Liver (tissue), 9 donors: ENCODE data around the gene CDC27. TPM values are rescaled to one million over a fixed set of nuclear protein-coding genes. Genes with fewer than 3 reads are reported as not detected.

Experiments
- DNase-seq: peaks from one replicate; pipeline ENCODE4 v3.0.0-alpha.2; 2017; ENCODE audit warnings: low spot score
- H3K27ac ChIP-seq, 2 donors: one replicate each; pipeline ENCODE4 v1.7.0; 2013; ENCODE audit warnings: inconsistent platforms in 2 of 2, low read length in 2 of 2, control low read depth in 1 of 2, low read depth in 1 of 2, mild to moderate bottlenecking in 1 of 2
- H3K27me3 ChIP-seq, 4 donors: one replicate each; pipeline versions ENCODE4 v1.6.1 to v1.7.0; 2013; ENCODE audit warnings: low read length in 3 of 4, inconsistent platforms in 1 of 4, mild to moderate bottlenecking in 1 of 4, moderate library complexity in 1 of 4; ENCODE audit not compliant: control insufficient read depth in 4 of 4, insufficient read depth in 4 of 4
- H3K36me3 ChIP-seq, 4 donors: one replicate each; pipeline versions ENCODE4 v1.6.1 to v1.7.0; 2013; ENCODE audit warnings: low read length in 3 of 4, mild to moderate bottlenecking in 3 of 4, low read depth in 1 of 4, moderate library complexity in 1 of 4; ENCODE audit not compliant: control insufficient read depth in 4 of 4, insufficient read depth in 3 of 4
- H3K4me1 ChIP-seq, 4 donors: one replicate each; pipeline versions ENCODE4 v1.6.1 to v1.7.0; 2013; ENCODE audit warnings: low read length in 3 of 4, mild to moderate bottlenecking in 3 of 4, moderate library complexity in 1 of 4; ENCODE audit not compliant: control insufficient read depth in 4 of 4, insufficient read depth in 4 of 4
- H3K4me3 ChIP-seq, 3 donors: one replicate each; pipeline versions ENCODE4 v1.6.1 to v1.7.0; 2013; ENCODE audit warnings: low read length in 3 of 3, control low read depth in 1 of 3, low read depth in 1 of 3, mild to moderate bottlenecking in 1 of 3
- H3K9ac ChIP-seq, 2 donors: one replicate each; pipeline ENCODE4 v1.7.0; 2013; ENCODE audit warnings: low read length in 2 of 2, mild to moderate bottlenecking in 2 of 2, moderate library complexity in 2 of 2, control low read depth in 1 of 2, low read depth in 1 of 2
- H3K9me3 ChIP-seq, 4 donors: one replicate each; pipeline versions ENCODE4 v1.6.1 to v1.7.0; 2013; ENCODE audit warnings: low read length in 3 of 4; ENCODE audit not compliant: control insufficient read depth in 4 of 4
- EGR1 ChIP-seq, 2 donors: IDR thresholded peaks; 2 replicates each; pipeline ENCODE4 v1.6.1; 2016 to 2018; ENCODE audit warnings: antibody characterized with exemption in 2 of 2, low read depth in 2 of 2
- FOXA1 ChIP-seq: IDR thresholded peaks from 2 replicates; pipeline ENCODE4 v1.6.1; 2016; ENCODE audit warnings: antibody characterized with exemption
- FOXA2 ChIP-seq: IDR thresholded peaks from 2 replicates; pipeline ENCODE4 v1.6.1; 2016; ENCODE audit warnings: antibody characterized with exemption
- GABPA ChIP-seq, 2 donors: IDR thresholded peaks in 1 of 2; conservative IDR thresholded peaks in 1 of 2; 2 replicates each; pipeline ENCODE4 v1.6.1; 2016; ENCODE audit warnings: antibody characterized with exemption in 2 of 2, mild to moderate bottlenecking in 1 of 2, moderate library complexity in 1 of 2
- JUND ChIP-seq, 2 donors: IDR thresholded peaks; 2 replicates each; pipeline ENCODE4 v1.6.1; 2016; ENCODE audit warnings: antibody characterized with exemption in 2 of 2
- RAD21 ChIP-seq, 2 donors: IDR thresholded peaks; 2 replicates each; pipeline ENCODE4 v1.6.1; 2016; ENCODE audit warnings: antibody characterized with exemption in 2 of 2, mild to moderate bottlenecking in 2 of 2
- RXRA ChIP-seq, 2 donors: IDR thresholded peaks; 2 replicates each; pipeline ENCODE4 v1.6.1; 2017 to 2018; ENCODE audit warnings: antibody characterized with exemption in 2 of 2, mild to moderate bottlenecking in 1 of 2
- SP1 ChIP-seq: IDR thresholded peaks from 2 replicates; pipeline ENCODE4 v1.6.1; 2018; ENCODE audit warnings: antibody characterized with exemption, mild to moderate bottlenecking
- YY1 ChIP-seq: IDR thresholded peaks from 2 replicates; pipeline ENCODE4 v1.6.1; 2016; ENCODE audit warnings: antibody characterized with exemption, mild to moderate bottlenecking
- WGBS: extraction: QIAGEN DNeasy Blood & Tissue Kit; methylation state at CpG from one replicate; pipeline ENCODE4 v1.1.7; 2013; 5-methylcytosine and 5-hydroxymethylcytosine counted together
- polyA plus RNA-seq, 2 donors: library from polyadenylated mRNA; stranded (reverse) in 1 of 2; unstranded in 1 of 2; fragments of 200-250 nt in 1 of 2; fragments of >200 nt in 1 of 2; fragmentation: Nextera tagmentation in 1 of 2; extraction: Ambion mirVana in 1 of 2; gene quantifications; one replicate each; pipeline versions ENCODE4 v1.2.1 to v1.2.3, GENCODE V29; 2013 to 2015
- total RNA-seq, 2 donors: library from RNA; depleted of rRNA; stranded (reverse); fragments of >200 nt; gene quantifications; one replicate each; pipeline ENCODE4 v1.2.3, GENCODE V29; 2014
- TF ChIP-seq, protein P1 (sequence below): IDR thresholded peaks from 2 replicates; pipeline ENCODE4 v1.6.1; 2016; ENCODE audit warnings: antibody characterized with exemption
- TF ChIP-seq, protein P2 (sequence below): IDR thresholded peaks from 2 replicates; pipeline ENCODE4 v1.6.1; 2016; ENCODE audit warnings: antibody characterized with exemption
- TF ChIP-seq, protein P3 (sequence below): IDR thresholded peaks from 2 replicates; pipeline ENCODE4 v1.6.1; 2016; ENCODE audit warnings: antibody characterized with exemption, mild to moderate bottlenecking
- TF ChIP-seq, protein P4 (sequence below): fragments of 150-350 bp; IDR thresholded peaks from 2 replicates; pipeline ENCODE4 v1.5.1; 2017; ENCODE audit warnings: improper control_type of control experiment, low read depth, low read length; ENCODE audit not compliant: missing input control
- donor health status: healthy.
- donor health status: healthy.
- donor health status: healthy.
- donor health status: healthy.
- donor health status: healthy.

CDC27 gene
- total and polyA plus RNA-seq, 4 donors: 16.8 to 148 (median 27.1) TPM

DNA sequence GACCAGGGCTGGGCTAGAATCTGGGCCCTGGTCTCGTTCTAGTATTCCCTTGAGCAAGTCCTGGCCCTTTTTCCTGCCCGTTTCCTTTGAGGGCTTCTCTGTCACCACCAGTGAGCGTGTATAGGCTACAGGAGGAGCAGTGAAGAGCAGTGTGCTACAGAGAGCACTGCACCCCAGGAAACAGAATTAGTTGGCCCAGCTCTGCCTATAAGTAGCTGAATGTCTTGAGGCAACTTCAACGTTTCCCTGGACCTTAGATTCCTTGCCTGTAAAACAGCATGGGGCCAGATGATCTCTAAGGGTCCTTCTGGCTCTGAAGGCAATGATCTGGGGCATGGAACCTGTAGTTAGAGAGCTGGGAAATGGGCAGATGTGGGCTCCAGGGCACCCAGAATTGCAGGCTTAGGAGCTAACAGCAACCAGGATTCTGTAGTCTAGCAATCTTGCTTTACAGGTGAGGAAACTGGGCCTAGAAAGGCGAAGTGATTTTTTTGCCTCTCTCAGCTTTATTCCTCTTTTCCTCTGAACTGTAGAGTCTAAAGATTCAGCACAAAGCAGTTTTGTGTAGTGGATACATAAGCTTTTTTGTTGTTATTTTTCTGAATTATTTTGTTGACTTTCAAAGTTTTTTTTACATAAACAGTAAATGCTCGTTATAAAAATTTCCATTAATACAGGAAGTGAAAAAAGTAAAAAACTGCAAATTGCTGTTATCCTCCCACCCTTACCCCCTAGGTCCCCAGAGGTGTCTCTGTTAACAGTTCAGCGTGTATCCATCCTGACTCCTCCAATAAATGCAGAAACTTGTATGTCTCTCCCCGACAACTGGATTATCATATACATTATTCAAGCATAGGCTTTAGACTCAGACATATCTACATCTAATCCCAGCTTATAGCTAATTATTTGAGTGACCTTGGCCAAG lies 18.3 kb upstream of the CDC27 start:
- H3K27ac ChIP-seq: no peak overlapping the region

DNA sequence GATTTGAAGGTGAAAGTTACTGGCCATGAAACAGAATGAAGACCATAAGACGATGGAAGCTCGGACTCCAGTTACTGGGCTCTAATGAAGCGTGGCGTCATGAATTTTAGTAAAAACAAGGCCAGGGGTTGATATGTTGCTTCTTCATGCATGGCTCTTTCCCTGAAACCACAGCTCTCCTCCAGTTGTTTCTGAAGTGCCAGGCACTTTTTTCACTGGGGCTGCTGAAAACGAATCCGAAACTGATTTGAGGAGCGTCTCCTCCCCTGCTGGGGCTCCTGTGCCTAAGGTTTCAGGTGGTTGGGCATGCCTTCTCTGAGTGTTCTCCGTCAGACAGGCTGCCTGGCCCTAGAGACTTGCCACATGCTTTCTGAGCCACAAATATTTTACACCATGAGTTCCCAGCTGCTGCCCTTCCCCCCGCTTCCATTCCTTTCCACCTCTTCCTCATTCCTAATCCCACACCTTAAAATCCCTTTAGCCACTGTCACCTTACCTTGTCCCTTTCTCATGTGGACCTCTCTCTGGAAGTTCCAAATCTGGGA lies 16.4 kb upstream of the CDC27 start:
- H3K4me1 ChIP-seq: no peaks in the 10 kb centered on the region
- H3K36me3 ChIP-seq: no peaks in the 10 kb centered on the region
- H3K9me3 ChIP-seq: no peaks in the 10 kb centered on the region
- peak overlapping the region; percentile 47 to 66 for H3K27ac ChIP-seq
- WGBS: 60% methylated on average over 9 of the region's 9 CpGs
- no peak overlapping the region for H3K4me3 ChIP-seq
- peak; percentile 34 for DNase-seq
- TF ChIP-seq, protein P1, sequence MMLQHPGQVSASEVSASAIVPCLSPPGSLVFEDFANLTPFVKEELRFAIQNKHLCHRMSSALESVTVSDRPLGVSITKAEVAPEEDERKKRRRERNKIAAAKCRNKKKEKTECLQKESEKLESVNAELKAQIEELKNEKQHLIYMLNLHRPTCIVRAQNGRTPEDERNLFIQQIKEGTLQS: no peak
- TF ChIP-seq, protein P2, sequence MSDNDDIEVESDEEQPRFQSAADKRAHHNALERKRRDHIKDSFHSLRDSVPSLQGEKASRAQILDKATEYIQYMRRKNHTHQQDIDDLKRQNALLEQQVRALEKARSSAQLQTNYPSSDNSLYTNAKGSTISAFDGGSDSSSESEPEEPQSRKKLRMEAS: peak; percentile 11
- H3K27me3 ChIP-seq: no peaks in the 10 kb centered on the region
- no peak overlapping the region for H3K9ac ChIP-seq

More for the DNA sequence above, 18.3 kb upstream of the CDC27 start:
- Histone ChIP-seq H3K4me1 (no peaks in the 10 kb centered on the region), H3K9me3 (no peaks in the 10 kb centered on the region), H3K9ac (no peak overlapping the region), H3K27me3 (no peaks in the 10 kb centered on the region), H3K36me3 (no peaks in the 10 kb centered on the region), H3K4me3 (no peak overlapping the region)
- peak; percentile 32 for DNase-seq
- no peak for TF ChIP-seq SP1
- TF ChIP-seq, protein P3, sequence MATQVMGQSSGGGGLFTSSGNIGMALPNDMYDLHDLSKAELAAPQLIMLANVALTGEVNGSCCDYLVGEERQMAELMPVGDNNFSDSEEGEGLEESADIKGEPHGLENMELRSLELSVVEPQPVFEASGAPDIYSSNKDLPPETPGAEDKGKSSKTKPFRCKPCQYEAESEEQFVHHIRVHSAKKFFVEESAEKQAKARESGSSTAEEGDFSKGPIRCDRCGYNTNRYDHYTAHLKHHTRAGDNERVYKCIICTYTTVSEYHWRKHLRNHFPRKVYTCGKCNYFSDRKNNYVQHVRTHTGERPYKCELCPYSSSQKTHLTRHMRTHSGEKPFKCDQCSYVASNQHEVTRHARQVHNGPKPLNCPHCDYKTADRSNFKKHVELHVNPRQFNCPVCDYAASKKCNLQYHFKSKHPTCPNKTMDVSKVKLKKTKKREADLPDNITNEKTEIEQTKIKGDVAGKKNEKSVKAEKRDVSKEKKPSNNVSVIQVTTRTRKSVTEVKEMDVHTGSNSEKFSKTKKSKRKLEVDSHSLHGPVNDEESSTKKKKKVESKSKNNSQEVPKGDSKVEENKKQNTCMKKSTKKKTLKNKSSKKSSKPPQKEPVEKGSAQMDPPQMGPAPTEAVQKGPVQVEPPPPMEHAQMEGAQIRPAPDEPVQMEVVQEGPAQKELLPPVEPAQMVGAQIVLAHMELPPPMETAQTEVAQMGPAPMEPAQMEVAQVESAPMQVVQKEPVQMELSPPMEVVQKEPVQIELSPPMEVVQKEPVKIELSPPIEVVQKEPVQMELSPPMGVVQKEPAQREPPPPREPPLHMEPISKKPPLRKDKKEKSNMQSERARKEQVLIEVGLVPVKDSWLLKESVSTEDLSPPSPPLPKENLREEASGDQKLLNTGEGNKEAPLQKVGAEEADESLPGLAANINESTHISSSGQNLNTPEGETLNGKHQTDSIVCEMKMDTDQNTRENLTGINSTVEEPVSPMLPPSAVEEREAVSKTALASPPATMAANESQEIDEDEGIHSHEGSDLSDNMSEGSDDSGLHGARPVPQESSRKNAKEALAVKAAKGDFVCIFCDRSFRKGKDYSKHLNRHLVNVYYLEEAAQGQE: no peak
- TF ChIP-seq, protein P2: no peak
- WGBS: 90% methylated on average over 8 of the region's 8 CpGs

DNA sequence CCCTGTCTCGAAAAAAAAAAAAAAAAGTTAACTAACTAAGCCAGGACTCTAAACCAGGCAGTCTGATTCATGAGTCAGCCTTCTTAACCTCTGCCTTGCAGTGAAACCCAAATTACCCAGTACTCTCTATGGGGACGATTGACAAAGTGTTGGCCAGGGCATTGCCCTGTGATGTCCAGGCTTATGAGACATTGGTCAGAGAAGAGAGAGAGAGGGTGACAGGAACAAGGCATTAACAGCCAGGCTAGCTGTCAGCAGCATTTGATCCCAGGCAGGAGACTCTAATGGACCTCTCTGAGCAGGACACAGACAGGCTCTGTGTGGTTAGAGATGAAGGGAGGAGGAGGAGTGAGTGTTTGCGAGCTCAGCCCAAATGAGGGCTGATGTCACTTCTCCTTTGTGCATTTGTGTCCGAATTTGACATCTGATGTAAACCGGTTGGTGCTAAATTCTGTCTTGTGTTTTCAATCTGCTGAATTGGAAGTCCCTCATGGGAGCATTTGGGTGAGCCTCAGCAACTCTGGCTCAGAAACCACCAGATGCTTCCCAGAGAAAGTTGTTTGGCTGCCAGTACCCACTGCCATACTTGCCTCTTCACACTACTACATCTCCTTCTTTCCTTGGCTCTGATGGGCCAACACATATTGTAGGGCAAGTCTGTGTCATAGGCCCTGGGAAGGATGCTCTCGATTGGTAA lies 15.8 kb upstream of the CDC27 start:
- DNase-seq: peak; percentile 33
- Histone ChIP-seq H3K4me3 (no peak overlapping the region), H3K9me3 (no peaks in the 10 kb centered on the region), H3K4me1 (no peaks in the 10 kb centered on the region), H3K36me3 (no peaks in the 10 kb centered on the region), H3K27me3 (no peaks in the 10 kb centered on the region), H3K9ac (no peak overlapping the region), H3K27ac (peak overlapping the region; percentile 35 to 47)
- WGBS: 67% methylated on average over 6 of the region's 6 CpGs
- no peak for TF ChIP-seq FOXA2
- TF ChIP-seq EGR1 (IDR thresholded peaks at IDR 0.05; ENCODE audit: low read depth in 2 of 2): no peak
- TF ChIP-seq, protein P1: no peak
- TF ChIP-seq RAD21 (IDR thresholded peaks at IDR 0.05): no peak
- TF ChIP-seq RXRA (IDR thresholded peaks at IDR 0.05): no peak
- TF ChIP-seq SP1: no peak
- TF ChIP-seq YY1: no peak
- TF ChIP-seq JUND (IDR thresholded peaks at IDR 0.05): no peak
- TF ChIP-seq, protein P4, sequence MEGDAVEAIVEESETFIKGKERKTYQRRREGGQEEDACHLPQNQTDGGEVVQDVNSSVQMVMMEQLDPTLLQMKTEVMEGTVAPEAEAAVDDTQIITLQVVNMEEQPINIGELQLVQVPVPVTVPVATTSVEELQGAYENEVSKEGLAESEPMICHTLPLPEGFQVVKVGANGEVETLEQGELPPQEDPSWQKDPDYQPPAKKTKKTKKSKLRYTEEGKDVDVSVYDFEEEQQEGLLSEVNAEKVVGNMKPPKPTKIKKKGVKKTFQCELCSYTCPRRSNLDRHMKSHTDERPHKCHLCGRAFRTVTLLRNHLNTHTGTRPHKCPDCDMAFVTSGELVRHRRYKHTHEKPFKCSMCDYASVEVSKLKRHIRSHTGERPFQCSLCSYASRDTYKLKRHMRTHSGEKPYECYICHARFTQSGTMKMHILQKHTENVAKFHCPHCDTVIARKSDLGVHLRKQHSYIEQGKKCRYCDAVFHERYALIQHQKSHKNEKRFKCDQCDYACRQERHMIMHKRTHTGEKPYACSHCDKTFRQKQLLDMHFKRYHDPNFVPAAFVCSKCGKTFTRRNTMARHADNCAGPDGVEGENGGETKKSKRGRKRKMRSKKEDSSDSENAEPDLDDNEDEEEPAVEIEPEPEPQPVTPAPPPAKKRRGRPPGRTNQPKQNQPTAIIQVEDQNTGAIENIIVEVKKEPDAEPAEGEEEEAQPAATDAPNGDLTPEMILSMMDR: no peak
- TF ChIP-seq, protein P3: no peak
- TF ChIP-seq FOXA1: no peak
- no peak for TF ChIP-seq GABPA (IDR thresholded peaks at IDR 0.05 in 1 of 2, conservative IDR thresholded peaks at IDR 0.05 in 1 of 2)
